PC-3 (cell line): ENCODE measurements around the gene PLPP3. TPM values are rescaled to one million over a fixed set of nuclear protein-coding genes. Genes with fewer than 3 reads are reported as not detected.

Experiments
- ATAC-seq: fragments of 200-7000 bp; cut with Tn5 transposase; 2 replicates; pipeline ENCODE4 v1.9.1; 2020; ENCODE audit warnings: mild to moderate bottlenecking, moderate library complexity
- BruUV-seq: library from RNA; stranded (reverse); fragments of 400-500 nt; replicated peaks from 2 replicates; lab custom pipeline; 2021; lab: Mats Ljungman, UMichigan
- CTCF ChIA-PET: fragments of 300-600 bp; sonication (Branson Sonifier 250); formaldehyde crosslinking; loops from one replicate; lab custom pipeline; 2022; ENCODE audit warnings: antibody characterized with exemption; lab: Charles Lee
- POLR2A ChIA-PET: fragments of 300-600 bp; sonication (Branson Sonifier 250); formaldehyde crosslinking; loops from one replicate; lab custom pipeline; 2022; ENCODE audit warnings: antibody characterized with exemption; ENCODE audit not compliant: unreplicated experiment; lab: Charles Lee
- DNase-seq: peaks from one replicate; pipeline ENCODE4 v3.0.0-alpha.2; 2015
- H2AFZ ChIP-seq: fragments of 300-600 bp; sonication (generic); 2 replicates; pipeline ENCODE4 v1.6.0; 2016; ENCODE audit warnings: antibody characterized with exemption, low read length
- H3F3A ChIP-seq: fragments of 300-600 bp; sonication (generic); one replicate; pipeline ENCODE4 v1.6.0; 2017; ENCODE audit warnings: antibody characterized with exemption, low read length, control low read depth, mild to moderate bottlenecking; ENCODE audit not compliant: unreplicated experiment
- H3K27ac ChIP-seq: fragments of 300-600 bp; sonication (generic); 2 replicates; pipeline ENCODE4 v1.5.1; 2016; ENCODE audit warnings: mild to moderate bottlenecking, low read length
- H3K27me3 ChIP-seq: fragments of 300-600 bp; sonication (generic); 2 replicates; pipeline ENCODE4 v1.6.1; 2016; ENCODE audit warnings: low read length, mixed read lengths
- H3K36me3 ChIP-seq: fragments of 300-600 bp; sonication (generic); 2 replicates; pipeline ENCODE4 v1.6.1; 2016; ENCODE audit warnings: low read depth, mixed run types, low read length, mixed read lengths
- H3K4me1 ChIP-seq: fragments of 300-600 bp; sonication (generic); 2 replicates; pipeline ENCODE4 v1.5.1; 2016; ENCODE audit warnings: low read length; ENCODE audit not compliant: insufficient read depth
- H3K4me2 ChIP-seq: fragments of 300-600 bp; sonication (generic); 2 replicates; pipeline ENCODE4 v1.6.0; 2016; ENCODE audit warnings: low read length
- H3K4me3 ChIP-seq: fragments of 300-600 bp; sonication (generic); 2 replicates; pipeline ENCODE4 v1.5.1; 2016; ENCODE audit warnings: mild to moderate bottlenecking, low read length, mixed read lengths
- H3K79me2 ChIP-seq: fragments of 300-600 bp; sonication (generic); 2 replicates; pipeline ENCODE4 v1.6.1; 2017; ENCODE audit warnings: low read length, mixed read lengths
- H3K9ac ChIP-seq: fragments of 300-600 bp; sonication (generic); 2 replicates; pipeline ENCODE4 v1.6.0; 2016; ENCODE audit warnings: mild to moderate bottlenecking, low read length
- H3K9me2 ChIP-seq: fragments of 300-600 bp; sonication (generic); replicated peaks from 2 replicates; pipeline ENCODE4 v1.6.1; 2016; ENCODE audit warnings: mixed run types, low read length, mixed read lengths
- H3K9me3 ChIP-seq: fragments of 300-600 bp; sonication (generic); 2 replicates; pipeline ENCODE4 v1.6.1; 2016; ENCODE audit warnings: low read length, mixed read lengths
- H4K20me1 ChIP-seq: fragments of 300-600 bp; sonication (generic); 2 replicates; pipeline ENCODE4 v1.6.1; 2016; ENCODE audit warnings: low read length, mixed read lengths
- EZH2 ChIP-seq: fragments of 300-600 bp; sonication (generic); IDR thresholded peaks from one replicate; pipeline ENCODE4 v1.6.1; 2017; ENCODE audit warnings: antibody characterized with exemption, mild to moderate bottlenecking, low read length; ENCODE audit not compliant: unreplicated experiment
- EZH2phosphoT487 ChIP-seq: fragments of 300-600 bp; sonication (generic); IDR thresholded peaks from 2 replicates; pipeline ENCODE4 v1.6.1; 2018; ENCODE audit warnings: mild to moderate bottlenecking, antibody characterized with exemption, low read length, borderline replicate concordance
- intact Hi-C: fragments of 100-400 bp; cut with micrococcal nuclease; formaldehyde crosslinking; loops from 2 replicates; pipeline ENCODE4 v1.9.0; 2023
- total RNA-seq: library from RNA; depleted of rRNA; stranded (reverse); fragments of >200 nt; gene quantifications from 2 replicates; pipeline ENCODE4 v1.2.3, GENCODE V29; 2014
- TF ChIP-seq, protein P1 (sequence below): fragments of 300-600 bp; sonication (generic); conservative IDR thresholded peaks from 2 replicates; pipeline ENCODE4 v1.5.1; 2017; ENCODE audit warnings: antibody characterized with exemption, low read depth, mild to moderate bottlenecking, low read length

PLPP3 gene
- total RNA-seq, 1 experiment from 2014 or later: 41.0 TPM

DNA sequence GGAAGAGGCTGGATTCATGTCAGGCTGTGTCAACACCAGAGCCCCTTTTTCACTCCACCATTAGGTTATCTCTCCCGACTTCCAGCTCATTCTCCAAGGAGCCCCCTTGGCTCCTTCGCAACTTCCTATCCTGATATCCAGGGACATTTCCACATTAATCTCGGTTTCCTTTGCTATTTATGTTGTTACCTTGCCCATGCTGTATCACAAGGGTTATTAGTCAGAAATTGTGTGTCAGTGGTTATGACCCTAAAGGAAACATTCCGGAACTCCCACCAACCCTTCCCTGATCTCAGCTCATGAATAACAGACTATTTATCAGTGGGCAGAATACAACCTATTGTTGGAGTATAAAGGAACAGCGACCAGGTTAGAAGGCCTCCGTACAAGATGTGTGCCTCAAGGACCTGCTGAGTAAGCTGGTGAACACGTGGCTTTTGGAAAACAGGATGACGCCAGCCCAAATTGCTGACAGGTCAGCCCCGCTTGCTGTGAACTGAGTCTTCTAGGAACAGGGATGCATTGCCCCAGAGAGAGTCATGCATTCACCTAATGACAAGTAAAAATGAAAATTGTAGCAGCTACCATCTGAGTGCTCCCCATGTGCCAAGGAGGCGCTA, 121.5 kb downstream of the PLPP3 start:
- Histone ChIP-seq H2AFZ (no peak overlapping the region), H3K36me3 (no peaks in the 10 kb centered on the region), H3K27me3 (no peaks in the 10 kb centered on the region), H3K9ac (no peak overlapping the region), H3F3A (no peaks in the 10 kb centered on the region), H3K9me3 (no peaks in the 10 kb centered on the region), H3K79me2 (no peaks in the 10 kb centered on the region), H3K9me2 (no peaks in the 10 kb centered on the region), H4K20me1 (no peaks in the 10 kb centered on the region), H3K4me1 (peaks cover 13% of the 10 kb centered on the region), H3K4me2 (no peak overlapping the region), H3K27ac (peak overlapping the region; percentile 44; the same call in 1 of the 2 replicates), H3K4me3 (no peak overlapping the region)
- ATAC-seq: no peak
- ChIA-PET CTCF (no interaction called here), POLR2A (no interaction called here)
- TF ChIP-seq EZH2 (no peak), EZH2phosphoT487 (no peak)
- TF ChIP-seq, protein P1, sequence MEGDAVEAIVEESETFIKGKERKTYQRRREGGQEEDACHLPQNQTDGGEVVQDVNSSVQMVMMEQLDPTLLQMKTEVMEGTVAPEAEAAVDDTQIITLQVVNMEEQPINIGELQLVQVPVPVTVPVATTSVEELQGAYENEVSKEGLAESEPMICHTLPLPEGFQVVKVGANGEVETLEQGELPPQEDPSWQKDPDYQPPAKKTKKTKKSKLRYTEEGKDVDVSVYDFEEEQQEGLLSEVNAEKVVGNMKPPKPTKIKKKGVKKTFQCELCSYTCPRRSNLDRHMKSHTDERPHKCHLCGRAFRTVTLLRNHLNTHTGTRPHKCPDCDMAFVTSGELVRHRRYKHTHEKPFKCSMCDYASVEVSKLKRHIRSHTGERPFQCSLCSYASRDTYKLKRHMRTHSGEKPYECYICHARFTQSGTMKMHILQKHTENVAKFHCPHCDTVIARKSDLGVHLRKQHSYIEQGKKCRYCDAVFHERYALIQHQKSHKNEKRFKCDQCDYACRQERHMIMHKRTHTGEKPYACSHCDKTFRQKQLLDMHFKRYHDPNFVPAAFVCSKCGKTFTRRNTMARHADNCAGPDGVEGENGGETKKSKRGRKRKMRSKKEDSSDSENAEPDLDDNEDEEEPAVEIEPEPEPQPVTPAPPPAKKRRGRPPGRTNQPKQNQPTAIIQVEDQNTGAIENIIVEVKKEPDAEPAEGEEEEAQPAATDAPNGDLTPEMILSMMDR: no peak
- intact Hi-C loops: no loop called here
- BruUV-seq: no TSS peak
- DNase-seq: no peak

DNA sequence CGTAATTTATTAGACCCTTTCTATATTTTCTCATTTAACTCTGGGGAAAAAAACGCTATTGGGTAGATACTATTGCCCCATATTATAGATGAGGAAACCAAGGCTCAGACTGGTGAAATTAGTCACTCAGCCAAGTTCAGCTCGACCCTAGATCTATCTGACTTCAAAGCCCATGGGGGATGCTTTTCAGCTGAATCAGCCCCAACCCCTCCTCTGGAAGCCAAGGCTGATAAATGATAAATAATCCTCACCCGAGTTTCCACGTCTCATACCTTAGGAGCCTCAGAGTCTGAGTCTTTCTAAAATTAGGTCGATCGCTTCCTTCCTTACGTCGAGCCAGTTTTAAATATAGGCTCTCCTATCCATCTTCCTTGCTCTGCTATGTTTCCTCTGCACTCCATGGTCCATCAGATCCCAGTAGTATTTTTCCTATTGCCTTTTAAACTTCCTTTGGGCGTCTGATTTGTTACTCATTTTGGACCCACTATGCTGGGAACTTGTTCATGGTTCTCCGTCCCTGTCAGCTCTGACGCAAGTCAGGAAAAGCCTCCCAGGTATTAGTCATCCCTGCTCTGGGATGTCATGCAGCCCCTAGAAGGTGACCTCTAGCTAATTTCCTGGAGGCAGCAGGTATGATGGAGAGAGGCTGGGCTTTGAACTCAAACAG, 122.8 kb downstream of the PLPP3 start:
- Histone ChIP-seq H4K20me1 (no peaks in the 10 kb centered on the region), H3K9me3 (no peaks in the 10 kb centered on the region), H3K4me1 (peaks cover 13% of the 10 kb centered on the region), H3K27me3 (no peaks in the 10 kb centered on the region), H3K4me3 (no peak overlapping the region), H3K4me2 (peak overlapping the region; percentile 23; the same call in 1 of the 2 replicates), H3K27ac (peak overlapping the region; percentile 69), H3K9ac (peak overlapping the region; percentile 21; the same call in 1 of the 2 replicates), H3K36me3 (no peaks in the 10 kb centered on the region), H2AFZ (peak overlapping the region; percentile 20; the same call in 1 of the 2 replicates), H3K9me2 (no peaks in the 10 kb centered on the region), H3K79me2 (no peaks in the 10 kb centered on the region), H3F3A (no peaks in the 10 kb centered on the region)
- BruUV-seq: no TSS peak
- DNase-seq (peak; percentile 81), ATAC-seq (peak; percentile 89)
- POLR2A ChIA-PET: no interaction called here
- intact Hi-C loops: no loop called here
- CTCF ChIA-PET: interaction anchor here (0.6 kb wide), 2 partner anchors 116 to 1105 kb away, joined by 9 to 10 read pairs; no protein-coding TSS in a partner anchor
- TF ChIP-seq EZH2 (no peak), EZH2phosphoT487 (no peak)
- TF ChIP-seq, protein P1: no peak
